Heart left ventricle (tissue), 16 donors: ENCODE measurements around the gene NELL1. TPM values are rescaled to one million over a fixed set of nuclear protein-coding genes. Genes with fewer than 3 reads are reported as not detected.

Experiments
- ATAC-seq, 4 donors: fragments of 200-7000 bp; cut with Tn5 transposase; one replicate each; pipeline ENCODE4 v1.9.1; 2020 to 2022; ENCODE audit warnings: moderate library complexity in 4 of 4, mild to moderate bottlenecking in 3 of 4, moderate number of reproducible peaks in 1 of 4
- DNase-seq, 5 donors: peaks; one replicate each; pipeline ENCODE4 v3.0.0-alpha.2; 2020
- H3K27ac ChIP-seq, 12 donors: fragments of 200-600 bp; sonication (generic) in 4 of 12; one replicate each; pipeline versions ENCODE4 v1.5.0 to v1.8.0; 2016 to 2022; ENCODE audit warnings: mild to moderate bottlenecking in 2 of 12
- H3K27me3 ChIP-seq, 9 donors: fragments of 200-600 bp; sonication (generic) in 2 of 9; one replicate each; pipeline versions ENCODE4 v1.5.1 to v1.8.0; 2016 to 2022; ENCODE audit warnings: mild to moderate bottlenecking in 3 of 9
- H3K36me3 ChIP-seq, 9 donors: fragments of 200-600 bp; sonication (generic) in 2 of 9; one replicate each; pipeline versions ENCODE4 v1.5.0 to v1.8.0; 2018 to 2022; ENCODE audit warnings: mild to moderate bottlenecking in 2 of 9
- H3K4me1 ChIP-seq, 12 donors: fragments of 200-600 bp; sonication (generic) in 4 of 12; one replicate each; pipeline versions ENCODE4 v1.5.0 to v1.8.0; 2016 to 2022; ENCODE audit warnings: mild to moderate bottlenecking in 3 of 12
- H3K4me3 ChIP-seq, 12 donors: fragments of 200-600 bp; sonication (generic) in 4 of 12; one replicate each; pipeline versions ENCODE4 v1.5.0 to v1.8.0; 2017 to 2022; ENCODE audit warnings: mild to moderate bottlenecking in 9 of 12, moderate library complexity in 4 of 12
- H3K9me3 ChIP-seq, 12 donors: fragments of 200-600 bp; sonication (generic) in 4 of 12; one replicate each; pipeline versions ENCODE4 v1.5.0 to v1.8.0; 2016 to 2022; ENCODE audit warnings: mild to moderate bottlenecking in 1 of 12
- CTCF ChIP-seq, 12 donors: fragments of 200-600 bp; sonication (generic) in 4 of 12; IDR thresholded peaks; one replicate each; pipeline versions ENCODE4 v1.5.0 to v1.8.0; 2018 to 2022; ENCODE audit warnings: antibody characterized with exemption in 12 of 12, mild to moderate bottlenecking in 5 of 12
- POLR2A ChIP-seq, 2 donors: fragments of 450-650 bp; IDR thresholded peaks; one replicate each; pipeline ENCODE4 v1.6.1; 2017; ENCODE audit warnings: antibody characterized with exemption in 2 of 2, mild to moderate bottlenecking in 2 of 2, moderate library complexity in 2 of 2
- WGBS, 4 donors: extraction: QIAGEN DNeasy Blood & Tissue Kit in 2 of 4; methylation state at CpG; one replicate each; pipeline versions ENCODE4 v1.1.5 to v1.1.7; 2013 to 2018; 5-methylcytosine and 5-hydroxymethylcytosine counted together
- intact Hi-C, 10 donors: fragments of 100-400 bp; cut with DNase I; formaldehyde crosslinking; loops; one replicate each; pipeline versions ENCODE4 v1.11.1 to v1.14.2; 2022
- polyA plus RNA-seq, 2 donors: library from polyadenylated mRNA; stranded (reverse); fragments of 200-250 nt; gene quantifications; one replicate each; pipeline ENCODE4 v1.2.3, GENCODE V29; 2013
- total RNA-seq, 9 donors: library from RNA; depleted of rRNA in 2 of 9; stranded (reverse); fragments of >200 nt in 2 of 9; fragmentation: NEBNext Ultra II Directional in 3 of 9; extraction: Animal tissue kit (Norgen Biotek cat#: 25700) in 3 of 9; gene quantifications; one replicate each; pipeline versions ENCODE4 v1.1.0 to v1.2.4, GENCODE V29; 2016 to 2023
- donor health status: ischemic (EF 13 %, LVEDD 7.1; RV severe dilation, severe dysfunction).
- donor health status: healthy with polysubstance abuse.
- donor health status: DM: no; HTN: yes; CAD: no.
- donor health status: DM: no; HTN: no; CAD: no.
- donor health status: ischemic (EF 25% LVEDD 6.9; RV normal size, moderate dysfunction).
- donor health status: ischemic (EF 25% LVEDD 5.7; RV mildly dilated, moderate dysfunction).
- donor health status: healthy.
- donor health status: DM: yes; HTN: yes; CAD: no.
- donor health status: ischemic (EF 35%, LVEDD 5.7; RV mildly dilated, moderate dysfunction).
- donor health status: nonischemic (EF 11% LVEDD 7.7; RV severe dilation, severe dysfunction).
- donor health status: DM: yes; HTN: yes; CAD: no.
- donor health status: PGD.
- donor health status: ischemic (EF 29% LVEDD 5.4; RV normal size, mild dysfunction).
- donor health status: nonischemic (EF 23%, LVEDD 6.1; RV moderate dilation, normal function).

Gene NELL1
- total and polyA plus RNA-seq, 11 donors = 1.6 TPM; not detected in 10

DNA sequence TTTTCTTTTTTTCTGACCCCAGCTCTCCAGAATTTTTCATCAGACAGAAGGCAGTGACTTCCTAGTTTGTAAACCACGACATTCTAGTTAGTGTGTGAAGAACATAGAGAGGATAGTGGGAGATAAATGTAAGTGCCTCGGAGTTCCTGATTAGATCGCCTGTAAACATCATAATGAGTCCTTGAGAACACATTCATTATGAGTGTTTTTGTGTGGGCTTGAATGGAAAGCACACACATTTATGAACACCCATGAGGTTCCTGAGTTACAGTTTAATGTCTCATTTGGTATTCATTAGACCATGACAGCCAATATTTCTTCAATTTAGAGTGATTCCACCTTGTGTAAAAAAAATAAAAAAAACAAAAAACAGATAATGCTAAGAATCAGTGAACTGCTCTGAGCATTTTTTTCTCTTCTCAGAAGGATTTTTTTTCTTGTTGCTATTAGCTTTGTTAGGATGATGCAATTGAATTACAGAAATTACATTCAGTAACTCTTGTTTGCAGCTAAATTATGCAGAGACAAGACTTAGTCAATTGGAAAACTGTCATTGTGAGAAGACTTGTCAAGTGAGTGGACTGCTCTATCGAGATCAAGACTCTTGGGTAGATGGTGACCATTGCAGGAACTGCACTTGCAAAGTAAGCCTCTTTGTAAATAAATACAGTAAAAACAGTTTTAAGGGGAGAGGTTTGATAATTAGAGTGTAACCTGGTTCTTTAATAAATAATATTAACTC is 257.6 kb downstream of the NELL1 start:
- Histone ChIP-seq H3K4me1 (no peaks in the 10 kb centered on the region), H3K27ac (no peak overlapping the region), H3K27me3 (no peaks in the 10 kb centered on the region), H3K9me3 (no peaks in the 10 kb centered on the region), H3K36me3 (no peaks in the 10 kb centered on the region), H3K4me3 (no peak overlapping the region)
- intact Hi-C loops = no loop called here
- ATAC-seq (no peak), DNase-seq (no peak)
- TF ChIP-seq POLR2A (IDR thresholded peaks at IDR 0.05) (no peak), CTCF (IDR thresholded peaks at IDR 0.05) (no peak)
- WGBS, 4 donors = 46 to 55% (median 52%) methylated on average over 4 of the region's 4 CpGs

GRCh38 chr11:20931029-20931428 is 261.6 kb downstream of the NELL1 start:
- H3K27ac ChIP-seq = no peak overlapping the region
- intact Hi-C loops = no loop called here
- no peak overlapping the region for H3K4me3 ChIP-seq
- no peaks in the 10 kb centered on the region for H3K9me3 ChIP-seq
- WGBS, 4 donors = 52 to 64% (median 58%) methylated on average over 3 of the region's 3 CpGs
- ATAC-seq (no peak), DNase-seq (no peak)
- no peak for TF ChIP-seq CTCF (IDR thresholded peaks at IDR 0.05)
- no peaks in the 10 kb centered on the region for H3K36me3 ChIP-seq
- no peaks in the 10 kb centered on the region for H3K4me1 ChIP-seq
- H3K27me3 ChIP-seq = no peaks in the 10 kb centered on the region

- Histone ChIP-seq H3K4me3 (no peak overlapping the region), H3K9me3 (no peaks in the 10 kb centered on the region), H3K36me3 (no peaks in the 10 kb centered on the region), H3K27me3 (no peaks in the 10 kb centered on the region), H3K27ac (no peak overlapping the region), H3K4me1 (no peaks in the 10 kb centered on the region)
- ATAC-seq (no peak), DNase-seq (no peak)
- intact Hi-C loops = no loop called here
- TF ChIP-seq CTCF (IDR thresholded peaks at IDR 0.05) (no peak), POLR2A (IDR thresholded peaks at IDR 0.05) (no peak)
- WGBS, 4 donors = 61 to 75% (median 63%) methylated on average over 3 of the region's 3 CpGs
Observed at GRCh38 chr11:20933086-20933485, 263.7 kb downstream of the NELL1 start.

DNA sequence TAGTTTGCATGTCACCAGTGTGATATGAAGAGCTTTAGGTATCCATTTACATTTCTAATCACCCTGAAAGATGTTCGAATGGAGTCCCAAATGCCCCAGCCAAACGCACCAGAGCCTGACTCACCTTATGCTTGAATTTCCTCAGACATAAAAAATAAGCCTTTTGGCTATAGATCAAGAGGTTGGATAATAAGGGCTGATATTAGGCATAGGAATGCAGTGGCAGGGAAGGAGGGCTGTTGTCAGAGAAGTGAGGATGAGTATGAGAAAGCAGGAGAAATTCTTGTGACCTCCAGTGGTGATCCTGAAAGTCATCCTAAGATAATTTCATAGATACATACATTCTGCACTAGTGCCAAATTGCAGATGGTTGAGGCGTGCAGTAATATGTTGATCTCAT is 264.6 kb downstream of the NELL1 start:
- ATAC-seq = no peak
- intact Hi-C loops = no loop called here
- Histone ChIP-seq H3K4me3 (no peak overlapping the region), H3K27ac (no peak overlapping the region), H3K36me3 (no peaks in the 10 kb centered on the region), H3K27me3 (no peaks in the 10 kb centered on the region), H3K9me3 (no peaks in the 10 kb centered on the region), H3K4me1 (no peaks in the 10 kb centered on the region)
- DNase-seq = no peak
- 72 to 92% (median 78%) methylated on average over 3 of the region's 3 CpGs for WGBS, 4 donors
- TF ChIP-seq CTCF (IDR thresholded peaks at IDR 0.05) = no peak
- no peak for TF ChIP-seq POLR2A (IDR thresholded peaks at IDR 0.05)
